OCI-LY3 (cell line): Measurements from ENCODE around the gene LMNA.

Source experiments
- H2AFZ ChIP-seq: fragments of 200-600, 300-600 bp; shearing (Covaris generic); 2 replicates; pipeline ENCODE4 v1.6.0; 2014; ENCODE audit warnings: antibody characterized with exemption, low read depth, low read length
- H3K27ac ChIP-seq: fragments of 200-600, 300-600 bp; sonication (generic); 2 replicates; pipeline ENCODE4 v1.5.1; 2014; ENCODE audit warnings: mild to moderate bottlenecking, low read length, moderate library complexity, mixed read lengths
- H3K27me3 ChIP-seq: fragments of 200-600, 300-600 bp; sonication (generic); 2 replicates; pipeline ENCODE4 v1.6.1; 2014; ENCODE audit warnings: low read depth, low read length, mixed read lengths
- H3K36me3 ChIP-seq: fragments of 200-600, 300-600 bp; sonication (generic); replicated peaks from 2 replicates; pipeline ENCODE3; 2014; ENCODE audit warnings: low read depth, low read length, mixed read lengths
- H3K4me1 ChIP-seq: fragments of 300-600, 200-600 bp; sonication (generic); 2 replicates; pipeline ENCODE4 v1.6.1; 2014; ENCODE audit warnings: low read length, mixed read lengths
- H3K4me2 ChIP-seq: fragments of 200-600, 300-600 bp; sonication (generic); 2 replicates; pipeline ENCODE4 v1.6.1; 2014; ENCODE audit warnings: low read length, mixed read lengths
- H3K4me3 ChIP-seq: fragments of 300-600, 200-600 bp; sonication (generic); 2 replicates; pipeline ENCODE4 v1.5.1; 2014; ENCODE audit warnings: antibody characterized with exemption, mild to moderate bottlenecking, low read length, moderate library complexity
- H3K79me2 ChIP-seq: fragments of 300-600, 200-600 bp; shearing (Covaris generic); 2 replicates; pipeline ENCODE4 v1.6.1; 2014; ENCODE audit warnings: mild to moderate bottlenecking, low read length, mixed read lengths
- H3K9ac ChIP-seq: fragments of 300-600, 200-600 bp; shearing (Covaris generic); 2 replicates; pipeline ENCODE4 v1.6.0; 2014; ENCODE audit warnings: mild to moderate bottlenecking, low read length, moderate library complexity
- H3K9me3 ChIP-seq: fragments of 200-600, 300-600 bp; shearing (Covaris generic); 2 replicates; pipeline ENCODE4 v1.6.1; 2014; ENCODE audit warnings: low read length, mixed read lengths; ENCODE audit not compliant: insufficient read depth
- H4K20me1 ChIP-seq: fragments of 200-600, 300-600 bp; sonication (generic); 2 replicates; pipeline ENCODE4 v1.6.1; 2016; ENCODE audit warnings: low read length, mixed read lengths; ENCODE audit not compliant: insufficient read depth
- EZH2phosphoT487 ChIP-seq: fragments of 200-600 bp; shearing (Covaris generic); IDR thresholded peaks from 2 replicates; pipeline ENCODE4 v1.6.1; 2018; ENCODE audit warnings: antibody characterized with exemption, mixed run types, low read depth
- TF ChIP-seq, protein P1 (sequence below): fragments of 200-600, 300-600 bp; sonication (generic); IDR thresholded peaks from 2 replicates; pipeline ENCODE4 v1.5.1; 2014; ENCODE audit warnings: antibody characterized with exemption, low read length, low read depth

Gene LMNA

DNA sequence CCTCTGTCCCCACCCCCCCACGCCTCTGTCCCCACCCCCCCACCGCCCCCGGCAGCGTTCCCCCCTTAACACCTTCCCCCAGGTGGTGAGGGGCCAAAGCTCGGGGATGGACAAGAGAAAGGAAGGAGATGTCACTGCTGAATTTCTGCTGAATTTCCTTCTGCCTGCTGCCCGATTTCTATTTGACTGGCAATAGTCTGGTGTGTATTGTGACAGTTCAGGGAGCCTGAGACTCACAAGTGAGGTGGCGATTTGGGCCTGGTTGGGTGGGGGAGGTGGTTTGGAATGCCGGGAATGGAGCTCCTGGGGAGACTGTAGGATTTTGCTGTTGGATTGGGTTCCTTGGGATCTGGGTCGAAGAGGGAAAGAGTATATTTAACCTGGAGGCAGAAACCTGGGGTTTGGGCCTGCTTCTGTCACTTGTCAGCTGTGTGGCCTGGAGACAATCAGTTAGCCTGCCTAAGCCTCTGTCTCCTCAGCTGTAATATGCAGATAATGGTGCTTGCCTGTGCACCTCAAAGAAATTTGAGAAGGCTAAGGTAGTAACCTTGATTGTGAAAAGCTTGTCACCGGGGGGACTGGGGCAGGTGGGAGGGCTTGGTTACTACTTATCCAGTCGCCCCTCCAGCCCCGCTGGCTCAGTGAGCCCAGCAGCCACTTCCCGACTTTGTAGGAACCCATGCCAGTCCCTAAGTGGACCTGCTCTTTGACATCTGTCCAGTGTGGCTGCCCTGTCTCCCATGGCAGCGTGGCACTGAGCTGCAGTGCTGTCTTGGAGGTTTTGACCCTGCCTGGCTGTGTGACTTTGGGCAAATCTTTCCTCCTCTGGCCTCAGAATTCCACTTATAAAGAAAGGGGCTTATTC is 7.7 kb upstream of the LMNA start:
- Histone ChIP-seq H3K4me3 (peak overlapping the region; percentile 71), H4K20me1 (no peaks in the 10 kb centered on the region), H3K4me1 (peaks cover 36% of the 10 kb centered on the region), H3K27me3 (peaks cover 6% of the 10 kb centered on the region), H3K4me2 (peak overlapping the region; percentile 88), H3K9me3 (no peaks in the 10 kb centered on the region), H3K27ac (no peak overlapping the region), H3K79me2 (no peaks in the 10 kb centered on the region), H2AFZ (peak overlapping the region; percentile 24; the same call in 1 of the 2 replicates), H3K36me3 (no peaks in the 10 kb centered on the region), H3K9ac (peak overlapping the region; percentile 70; the same call in 1 of the 2 replicates)
- no peak for TF ChIP-seq EZH2phosphoT487
- TF ChIP-seq, protein P1, sequence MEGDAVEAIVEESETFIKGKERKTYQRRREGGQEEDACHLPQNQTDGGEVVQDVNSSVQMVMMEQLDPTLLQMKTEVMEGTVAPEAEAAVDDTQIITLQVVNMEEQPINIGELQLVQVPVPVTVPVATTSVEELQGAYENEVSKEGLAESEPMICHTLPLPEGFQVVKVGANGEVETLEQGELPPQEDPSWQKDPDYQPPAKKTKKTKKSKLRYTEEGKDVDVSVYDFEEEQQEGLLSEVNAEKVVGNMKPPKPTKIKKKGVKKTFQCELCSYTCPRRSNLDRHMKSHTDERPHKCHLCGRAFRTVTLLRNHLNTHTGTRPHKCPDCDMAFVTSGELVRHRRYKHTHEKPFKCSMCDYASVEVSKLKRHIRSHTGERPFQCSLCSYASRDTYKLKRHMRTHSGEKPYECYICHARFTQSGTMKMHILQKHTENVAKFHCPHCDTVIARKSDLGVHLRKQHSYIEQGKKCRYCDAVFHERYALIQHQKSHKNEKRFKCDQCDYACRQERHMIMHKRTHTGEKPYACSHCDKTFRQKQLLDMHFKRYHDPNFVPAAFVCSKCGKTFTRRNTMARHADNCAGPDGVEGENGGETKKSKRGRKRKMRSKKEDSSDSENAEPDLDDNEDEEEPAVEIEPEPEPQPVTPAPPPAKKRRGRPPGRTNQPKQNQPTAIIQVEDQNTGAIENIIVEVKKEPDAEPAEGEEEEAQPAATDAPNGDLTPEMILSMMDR = no peak

- H3K27ac ChIP-seq = no peak overlapping the region
- no peaks in the 10 kb centered on the region for H3K36me3 ChIP-seq
- no peak overlapping the region for H3K9ac ChIP-seq
- no peaks in the 10 kb centered on the region for H3K9me3 ChIP-seq
- no peak overlapping the region for H2AFZ ChIP-seq
- no peaks in the 10 kb centered on the region for H3K79me2 ChIP-seq
- no peak overlapping the region for H3K4me3 ChIP-seq
- H3K4me1 ChIP-seq = peaks cover 33% of the 10 kb centered on the region
- TF ChIP-seq, protein P1 = no peak
- TF ChIP-seq EZH2phosphoT487 = no peak
- H4K20me1 ChIP-seq = no peaks in the 10 kb centered on the region
- peaks cover 15% of the 10 kb centered on the region for H3K27me3 ChIP-seq
- no peak overlapping the region for H3K4me2 ChIP-seq
Observed at GRCh38 chr1:156108057-156108456, 6.5 kb upstream of the LMNA start.

GRCh38 chr1:156108664-156109241 is 5.8 kb upstream of the LMNA start:
- H3K36me3 ChIP-seq = no peaks in the 10 kb centered on the region
- H3K4me2 ChIP-seq = no peak overlapping the region
- peaks cover 22% of the 10 kb centered on the region for H3K27me3 ChIP-seq
- H3K27ac ChIP-seq = no peak overlapping the region
- H3K9me3 ChIP-seq = no peaks in the 10 kb centered on the region
- H3K9ac ChIP-seq = no peak overlapping the region
- no peak overlapping the region for H2AFZ ChIP-seq
- H3K79me2 ChIP-seq = no peaks in the 10 kb centered on the region
- H4K20me1 ChIP-seq = no peaks in the 10 kb centered on the region
- TF ChIP-seq, protein P1 = no peak
- no peak for TF ChIP-seq EZH2phosphoT487
- no peak overlapping the region for H3K4me3 ChIP-seq
- peaks cover 26% of the 10 kb centered on the region for H3K4me1 ChIP-seq

DNA sequence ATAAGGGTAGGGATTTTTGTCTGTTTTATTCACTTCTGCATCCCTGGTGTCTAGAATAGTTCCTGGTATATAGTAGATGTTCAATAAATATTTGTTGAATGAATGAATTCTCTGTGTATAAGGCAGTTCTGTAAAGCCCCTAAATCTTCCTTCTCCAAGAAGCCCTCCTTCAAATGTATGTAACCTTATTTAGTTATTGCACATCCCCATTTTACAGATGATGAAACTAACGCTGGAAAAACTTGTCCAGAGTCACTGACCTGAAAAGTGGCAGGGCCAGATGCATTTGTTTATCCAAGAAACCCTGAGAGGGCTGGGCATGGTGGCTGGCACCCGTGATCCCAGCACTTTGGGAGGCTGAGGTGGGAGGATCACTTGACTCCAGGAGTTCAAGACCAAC is 4.3 kb upstream of the LMNA start:
- Histone ChIP-seq H4K20me1 (no peaks in the 10 kb centered on the region), H3K79me2 (no peaks in the 10 kb centered on the region), H3K4me3 (no peak overlapping the region), H2AFZ (no peak overlapping the region), H3K36me3 (no peaks in the 10 kb centered on the region), H3K27me3 (peaks cover 37% of the 10 kb centered on the region), H3K9me3 (no peaks in the 10 kb centered on the region), H3K27ac (no peak overlapping the region), H3K4me1 (peaks cover 11% of the 10 kb centered on the region), H3K9ac (no peak overlapping the region), H3K4me2 (no peak overlapping the region)
- TF ChIP-seq, protein P1 = no peak
- TF ChIP-seq EZH2phosphoT487 = no peak
